GM23248 (cell line): ENCODE measurements around the gene PRIMA1.

Experiments
- EZH2 ChIP-seq: fragments of 200-600 bp; sonication (generic); IDR thresholded peaks from 2 replicates; pipeline ENCODE4 v1.6.1; 2018; ENCODE audit warnings: antibody characterized with exemption, mild to moderate bottlenecking; ENCODE audit not compliant: insufficient read depth, poor library complexity, severe bottlenecking
- EZH2phosphoT487 ChIP-seq: fragments of 200-600 bp; sonication (generic); IDR thresholded peaks from 2 replicates; pipeline ENCODE4 v1.6.1; 2018; ENCODE audit warnings: antibody characterized with exemption, moderate library complexity, mild to moderate bottlenecking, low read depth; ENCODE audit not compliant: insufficient read depth

- TF ChIP-seq EZH2 (no peak), EZH2phosphoT487 (no peak)
Observed at GRCh38 chr14:93682459-93682858, 105.8 kb downstream of the PRIMA1 start.
